Endothelial cell of umbilical vein (primary cell): ENCODE data around the gene RPLP2. TPM values are rescaled to one million over a fixed set of nuclear protein-coding genes. Genes with fewer than 3 reads are reported as not detected.

Experiments used
- BruUV-seq: library from RNA; stranded (reverse); fragments of 400-500 nt; replicated peaks from 2 replicates; lab custom pipeline; 2021; lab: Mats Ljungman, UMichigan
- CTCF ChIA-PET: fragments of 300-600, 350-600 bp; sonication (Branson Sonifier 250); formaldehyde crosslinking; loops from one replicate; lab custom pipeline; 2021; ENCODE audit warnings: antibody characterized with exemption, inconsistent platforms; lab: Charles Lee
- POLR2A ChIA-PET: fragments of 300-600, 350-600 bp; sonication (Branson Sonifier 250); formaldehyde crosslinking; loops from one replicate; lab custom pipeline; 2021; ENCODE audit warnings: antibody characterized with exemption, inconsistent platforms; lab: Charles Lee
- DNase-seq: peaks from one replicate; pipeline ENCODE4 v3.0.0-alpha.2; 2011; ENCODE audit warnings: low read depth, low spot score
- FAIRE-seq: peaks from 2 replicates; lab custom pipeline; 2011; peaks lifted over from hg19 to GRCh38; lab: Jason Lieb, UNC
- H2AFZ ChIP-seq: 2 replicates; pipeline ENCODE4 v1.6.0; 2012; ENCODE audit warnings: low read depth, low read length, control low read depth, inconsistent platforms
- H3K27ac ChIP-seq: 2 replicates; pipeline ENCODE4 v1.5.1; 2011; ENCODE audit warnings: low read depth, mild to moderate bottlenecking, control low read depth, low read length, moderate library complexity; ENCODE audit not compliant: insufficient read depth
- H3K27me3 ChIP-seq, 2 experiments: 2 replicates each; pipeline versions ENCODE4 v1.6.0 to v1.6.1; 2011; ENCODE audit warnings: low read length in 2 of 2, mixed read lengths in 1 of 2; ENCODE audit not compliant: control insufficient read depth in 2 of 2, insufficient read depth in 2 of 2
- H3K36me3 ChIP-seq, 2 experiments: 2 replicates in 1 of 2; 3 replicates in 1 of 2; pipeline ENCODE4 v1.5.1; 2011; ENCODE audit warnings: low read length in 2 of 2, mild to moderate bottlenecking in 1 of 2, moderate library complexity in 1 of 2; ENCODE audit not compliant: control insufficient read depth in 2 of 2, insufficient read depth in 2 of 2; ENCODE audit errors: extremely low read depth in 1 of 2
- H3K4me1 ChIP-seq: 3 replicates; pipeline ENCODE4 v1.5.1; 2011; ENCODE audit warnings: mild to moderate bottlenecking, low read length; ENCODE audit not compliant: control insufficient read depth, insufficient read depth; ENCODE audit errors: extremely low read depth
- H3K4me2 ChIP-seq: 2 replicates; pipeline ENCODE4 v1.6.1; 2011; ENCODE audit warnings: low read length, control low read depth, mixed read lengths; ENCODE audit not compliant: insufficient read depth
- H3K4me3 ChIP-seq, 3 experiments: fragments of 200-600 bp in 1 of 3; sonication (generic), shearing (Covaris generic) in 1 of 3; replicated peaks in 1 of 3; 2 replicates each; pipeline ENCODE4 v1.5.1; 2011 to 2016; ENCODE audit warnings: control low read depth in 3 of 3, low read length in 3 of 3, mild to moderate bottlenecking in 2 of 3, inconsistent platforms in 1 of 3, low read depth in 1 of 3, moderate library complexity in 1 of 3; ENCODE audit not compliant: insufficient read depth in 1 of 3
- H3K79me2 ChIP-seq: 2 replicates; pipeline ENCODE4 v1.6.0; 2012; ENCODE audit warnings: low read length, inconsistent platforms; ENCODE audit not compliant: control insufficient read depth, insufficient read depth
- H3K9ac ChIP-seq: replicated peaks from 2 replicates; pipeline ENCODE3; 2011; ENCODE audit warnings: low read length, control low read depth; ENCODE audit not compliant: insufficient read depth; ENCODE audit errors: extremely low read depth
- H3K9me1 ChIP-seq: replicated peaks from 3 replicates; pipeline ENCODE4 v1.6.0; 2011; ENCODE audit warnings: mild to moderate bottlenecking, low read length; ENCODE audit not compliant: control insufficient read depth, insufficient read depth; ENCODE audit errors: extremely low read depth
- H3K9me3 ChIP-seq: replicated peaks from 2 replicates; pipeline ENCODE4 v1.5.1; 2012; ENCODE audit warnings: low read length, inconsistent platforms; ENCODE audit not compliant: control insufficient read depth, insufficient read depth
- H4K20me1 ChIP-seq: replicated peaks from 2 replicates; pipeline ENCODE3; 2011; ENCODE audit warnings: mild to moderate bottlenecking, low read length; ENCODE audit not compliant: control insufficient read depth, insufficient read depth; ENCODE audit errors: extremely low read depth
- CTCF ChIP-seq, 2 donors: IDR thresholded peaks; 1 replicate in 1 of 2; 2 replicates in 1 of 2; pipeline ENCODE4 v1.5.1; 2011; ENCODE audit warnings: low read length in 2 of 2, mild to moderate bottlenecking in 2 of 2, moderate library complexity in 2 of 2, control low read depth in 1 of 2, inconsistent platforms in 1 of 2, low read depth in 1 of 2; ENCODE audit not compliant: insufficient read depth in 1 of 2; ENCODE audit errors: extremely low read depth in 1 of 2
- POLR2AphosphoS5 ChIP-seq: IDR thresholded peaks from 2 replicates; pipeline ENCODE4 v1.6.1; 2012; ENCODE audit warnings: low read depth, mild to moderate bottlenecking, control low read depth, low read length, moderate library complexity; ENCODE audit not compliant: insufficient read depth
- dilution Hi-C: fragments of 300-500 bp; cut with MboI; formaldehyde crosslinking; loops from one replicate; pipeline ENCODE4 v1.15.0; 2019; ENCODE audit warnings: low sequenced_read_pairs; ENCODE audit not compliant: extremely low pct_ligation_motif_present
- intact Hi-C: fragments of 100-400 bp; cut with micrococcal nuclease; formaldehyde crosslinking; loops from one replicate; pipeline ENCODE4 v1.10.0; 2022
- polyA plus RNA-seq, 4 experiments: library from polyadenylated mRNA; depleted of rRNA in 3 of 4; stranded (reverse) in 3 of 4; unstranded in 1 of 4; fragments of >200 nt; gene quantifications; 2 replicates each; pipeline versions ENCODE4 v1.2.1 to v1.2.3, GENCODE V29; 2011 to 2012; ENCODE audit warnings: missing spikeins in 1 of 4
- total RNA-seq: library from RNA; stranded (reverse); gene quantifications from 2 replicates; pipeline ENCODE4 v1.2.3, GENCODE V29; 2021

Gene RPLP2
- total and polyA plus RNA-seq, 2 donors (not counting 3 experiments of a cell fraction or from before 2014, with no cell fraction given) = 1,579 to 1,739 TPM

GRCh38 chr11:788009-788640, 21.6 kb upstream of the RPLP2 start:
- CTCF ChIA-PET = no interaction called here
- FAIRE-seq = no peak

More at GRCh38 chr11:788009-788640, 21.6 kb upstream of the RPLP2 start:
- DNase-seq = no peak
- Histone ChIP-seq H3K9me1 (no peaks in the 10 kb centered on the region), H3K9ac (no peak overlapping the region), H3K4me1 (no peaks in the 10 kb centered on the region), H3K79me2 (no peaks in the 10 kb centered on the region), H3K9me3 (no peaks in the 10 kb centered on the region), H4K20me1 (no peaks in the 10 kb centered on the region), H3K36me3 (no peaks in the 10 kb centered on the region), H3K4me3 (no peak overlapping the region), H3K27me3 (no peaks in the 10 kb centered on the region), H3K27ac (no peak overlapping the region), H3K4me2 (no peak overlapping the region), H2AFZ (no peak overlapping the region)
- intact Hi-C loops (no loop called here), dilution Hi-C loops (no loop called here)
- POLR2A ChIA-PET = no interaction called here
- TF ChIP-seq POLR2AphosphoS5 = no peak
- peak in 1 of 2 donors; percentile 23 for TF ChIP-seq CTCF (IDR thresholded peaks at IDR 0.05; ENCODE audit: extremely low read depth in 1 of 2, insufficient read depth in 1 of 2, low read depth in 1 of 2, low read length in 2 of 2)
- BruUV-seq = no TSS peak
